Measurements from ENCODE around the gene MIB2.
"Not testable (repeated sequence)": the region's sequence is repeated elsewhere in the genome, so short reads cannot be mapped to it uniquely, and the experiment has no call there.

Gene MIB2

GRCh38 chr1:1647567-1648241 lies 32.4 kb downstream of the MIB2 start:
- not testable (repeated sequence) for DNase-seq (ENCODE audit: low read depth in 2 of 2)

- DNase-seq (ENCODE audit: low read depth in 2 of 2): not testable (repeated sequence)
Measured at GRCh38 chr1:1648265-1648664, 33.0 kb downstream of the MIB2 start.

GRCh38 chr1:1658583-1659549 lies 43.6 kb downstream of the MIB2 start, which contains the start of gene CDK11B:
TSS of gene CDK11B (minus strand) at chr1:1659004. CDS start at chr1:1657485, 1,519 bp downstream.
- peak; percentile 95 to 98 for DNase-seq (ENCODE audit: low read depth in 2 of 2)

- not testable (repeated sequence) for DNase-seq (ENCODE audit: low read depth in 2 of 2)
Measured at GRCh38 chr1:1662392-1662791, 47.1 kb downstream of the MIB2 start.

- DNase-seq (ENCODE audit: low read depth in 2 of 2): not testable (repeated sequence)
Measured at GRCh38 chr1:1662830-1663560, 47.7 kb downstream of the MIB2 start.

GRCh38 chr1:1664318-1664717 lies 49.0 kb downstream of the MIB2 start:
- DNase-seq (ENCODE audit: low read depth in 2 of 2): not testable (repeated sequence)

GRCh38 chr1:1664941-1665814 lies 49.9 kb downstream of the MIB2 start:
- no peak for DNase-seq (ENCODE audit: low read depth in 2 of 2)

GRCh38 chr1:1665815-1666251 lies 50.5 kb downstream of the MIB2 start:
- no peak for DNase-seq (ENCODE audit: low read depth in 2 of 2)

GRCh38 chr1:1666526-1666925 lies 51.2 kb downstream of the MIB2 start:
- no peak for DNase-seq (ENCODE audit: low read depth in 2 of 2)

GRCh38 chr1:1669468-1670440 lies 54.5 kb downstream of the MIB2 start:
- DNase-seq (ENCODE audit: low read depth in 2 of 2): no peak

GRCh38 chr1:1670866-1671265 lies 55.6 kb downstream of the MIB2 start:
- no peak for DNase-seq (ENCODE audit: low read depth in 2 of 2)

GRCh38 chr1:1671365-1672119 lies 56.2 kb downstream of the MIB2 start:
- DNase-seq (ENCODE audit: low read depth in 2 of 2): no peak

GRCh38 chr1:1672181-1672965 lies 57.1 kb downstream of the MIB2 start:
- DNase-seq (ENCODE audit: low read depth in 2 of 2): no peak

- not testable (repeated sequence) for DNase-seq (ENCODE audit: low read depth in 2 of 2)
Measured at GRCh38 chr1:1674806-1675205, 59.5 kb downstream of the MIB2 start.

- not testable (repeated sequence) for DNase-seq (ENCODE audit: low read depth in 2 of 2)
Measured at GRCh38 chr1:1675218-1675617, 59.9 kb downstream of the MIB2 start.

- DNase-seq (ENCODE audit: low read depth in 2 of 2): not testable (repeated sequence)
Measured at GRCh38 chr1:1676087-1676486, 60.8 kb downstream of the MIB2 start.

- DNase-seq (ENCODE audit: low read depth in 2 of 2): no peak
Measured at GRCh38 chr1:1677718-1678580, 62.6 kb downstream of the MIB2 start.
